SK-N-SH treated with all-trans-retinoic acid at 6 μM for 48 hours (cell line): ENCODE data around the gene RHBDD1.

Experiments
- ATAC-seq: fragments of 200-7000 bp; cut with Tn5 transposase; 3 replicates; pipeline ENCODE4 v1.9.1; 2020; ENCODE audit warnings: mild to moderate bottlenecking, moderate library complexity
- ARNTL ChIP-seq: fragments of 450-650 bp; formaldehyde crosslinking; IDR thresholded peaks from 2 replicates; pipeline ENCODE4 v1.5.0; 2020; ENCODE audit warnings: low read depth, mild to moderate bottlenecking, moderate library complexity, borderline replicate concordance
- BACH2 ChIP-seq: fragments of 250-450 bp; sonication (Bioruptor Pico); IDR thresholded peaks from 2 replicates; pipeline ENCODE4 v1.9.0; 2021; ENCODE audit warnings: mild to moderate bottlenecking, borderline replicate concordance
- CSDC2 ChIP-seq: fragments of 250-450 bp; sonication (Bioruptor Pico); IDR thresholded peaks from 2 replicates; pipeline ENCODE4 v1.5.0; 2020; ENCODE audit warnings: mild to moderate bottlenecking, moderate library complexity
- ESRRG ChIP-seq: fragments of 250-450 bp; sonication (Bioruptor Pico); IDR thresholded peaks from 2 replicates; pipeline ENCODE4 v1.6.1; 2021; ENCODE audit warnings: mild to moderate bottlenecking
- GLIS3 ChIP-seq: fragments of 250-450 bp; sonication (Bioruptor Pico); IDR thresholded peaks from 2 replicates; pipeline ENCODE4 v1.5.0; 2020; ENCODE audit warnings: mild to moderate bottlenecking, moderate library complexity
- ISL1 ChIP-seq: fragments of 250-450 bp; sonication (Bioruptor Pico); IDR thresholded peaks from 2 replicates; pipeline ENCODE4 v2.1.2; 2022; ENCODE audit warnings: mild to moderate bottlenecking, moderate library complexity
- OSR1 ChIP-seq: fragments of 250-450 bp; sonication (Bioruptor Pico); IDR thresholded peaks from 2 replicates; pipeline ENCODE4 v1.8.0; 2022; ENCODE audit warnings: moderate library complexity, mild to moderate bottlenecking, inconsistent platforms
- RARB ChIP-seq: fragments of 250-450 bp; sonication (Bioruptor Pico); IDR thresholded peaks from 2 replicates; pipeline ENCODE4 v1.8.0; 2021; ENCODE audit warnings: mild to moderate bottlenecking, moderate library complexity
- ZC3H10 ChIP-seq: fragments of 250-450 bp; sonication (Bioruptor Pico); IDR thresholded peaks from 2 replicates; pipeline ENCODE4 v1.5.1; 2021; ENCODE audit warnings: mild to moderate bottlenecking, moderate library complexity
- ZFP3 ChIP-seq: fragments of 250-450 bp; sonication (Bioruptor Pico); IDR thresholded peaks from 2 replicates; pipeline ENCODE4 v1.5.0; 2020; ENCODE audit warnings: mild to moderate bottlenecking, moderate library complexity
- ZFP30 ChIP-seq: fragments of 450-650 bp; formaldehyde crosslinking; IDR thresholded peaks from 2 replicates; pipeline ENCODE4 v1.5.0; 2022; ENCODE audit warnings: mild to moderate bottlenecking, moderate library complexity
- ZNF565 ChIP-seq: fragments of 450-650 bp; formaldehyde crosslinking; conservative IDR thresholded peaks from 2 replicates; pipeline ENCODE4 v1.5.0; 2020; ENCODE audit warnings: low read depth, mild to moderate bottlenecking, moderate library complexity
- ZNF70 ChIP-seq: fragments of 450-650 bp; formaldehyde crosslinking; IDR thresholded peaks from 2 replicates; pipeline ENCODE4 v1.5.0; 2020; ENCODE audit warnings: mild to moderate bottlenecking, moderate library complexity
- ZNF8 ChIP-seq: fragments of 450-650 bp; formaldehyde crosslinking; IDR thresholded peaks from 2 replicates; pipeline ENCODE4 v1.5.0; 2020; ENCODE audit warnings: mild to moderate bottlenecking, moderate library complexity
- TF ChIP-seq, protein P1 (sequence below): fragments of 250-450 bp; sonication (Bioruptor Pico); IDR thresholded peaks from 2 replicates; pipeline ENCODE4 v1.5.1; 2021; ENCODE audit warnings: mild to moderate bottlenecking, moderate library complexity
- TF ChIP-seq, protein P2 (sequence below): fragments of 250-450 bp; sonication (Bioruptor Pico); IDR thresholded peaks from 2 replicates; pipeline ENCODE4 v1.5.0; 2020; ENCODE audit warnings: mild to moderate bottlenecking, moderate library complexity
- TF ChIP-seq, protein P3 (sequence below): fragments of 250-450 bp; sonication (Bioruptor Pico); IDR thresholded peaks from 2 replicates; pipeline ENCODE4 v1.8.0; 2020; ENCODE audit warnings: mild to moderate bottlenecking, moderate library complexity, borderline replicate concordance
- TF ChIP-seq, protein P4 (sequence below): fragments of 250-450 bp; sonication (Bioruptor Pico); IDR thresholded peaks from 2 replicates; pipeline ENCODE4 v1.8.0; 2021; ENCODE audit warnings: low read depth, mild to moderate bottlenecking, moderate library complexity, borderline replicate concordance

Gene RHBDD1

DNA sequence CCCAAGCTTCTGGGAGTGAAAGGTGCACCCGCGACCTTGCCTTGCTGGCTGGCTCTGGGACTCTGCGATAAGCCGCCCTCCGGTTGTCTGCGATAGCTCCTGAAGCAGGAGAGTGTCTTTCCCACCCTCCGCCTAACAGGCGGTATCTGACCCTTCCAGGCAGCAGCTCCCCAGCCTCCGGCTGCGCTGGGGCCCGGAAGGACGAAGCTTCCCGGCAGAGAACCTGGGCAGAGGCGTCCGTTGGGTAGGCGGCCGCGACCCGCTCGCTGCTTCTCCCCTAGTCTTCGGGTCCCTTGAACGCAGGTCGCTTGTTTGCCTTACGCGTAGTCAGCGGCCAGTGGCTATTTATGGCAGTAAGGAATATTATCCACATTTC is 446 bp upstream of the RHBDD1 start:
- TF ChIP-seq CSDC2 (CRISPR knock-in tag) (peak; percentile 69; the same call in 1 of the 2 replicates), OSR1 (CRISPR knock-in tag) (no peak)
- peak; percentile 18 for ATAC-seq

DNA sequence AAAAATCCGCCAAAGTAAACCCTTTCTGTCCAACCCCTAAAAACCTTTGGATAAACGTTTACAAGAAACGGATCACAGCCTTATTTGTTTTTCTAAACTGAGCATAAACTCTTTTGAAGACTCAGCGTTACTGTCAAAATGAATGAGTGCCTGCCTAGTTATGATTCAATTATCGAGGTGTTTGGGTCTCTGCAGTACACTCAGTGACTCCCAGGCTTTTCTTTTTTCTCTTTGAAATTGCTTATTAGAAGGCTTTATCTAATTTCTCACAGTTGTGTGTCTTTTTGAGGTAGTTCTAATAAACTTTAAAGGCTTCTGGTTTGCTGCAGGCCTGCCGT is 663 bp downstream of the RHBDD1 start:
- ATAC-seq, result peak; percentile 19
- TF ChIP-seq GLIS3 (CRISPR knock-in tag), result no peak
- TF ChIP-seq ZNF8 (CRISPR knock-in tag), result no peak
- no peak for TF ChIP-seq BACH2
- TF ChIP-seq ISL1 (CRISPR knock-in tag), result no peak
- TF ChIP-seq CSDC2 (CRISPR knock-in tag), result no peak

DNA sequence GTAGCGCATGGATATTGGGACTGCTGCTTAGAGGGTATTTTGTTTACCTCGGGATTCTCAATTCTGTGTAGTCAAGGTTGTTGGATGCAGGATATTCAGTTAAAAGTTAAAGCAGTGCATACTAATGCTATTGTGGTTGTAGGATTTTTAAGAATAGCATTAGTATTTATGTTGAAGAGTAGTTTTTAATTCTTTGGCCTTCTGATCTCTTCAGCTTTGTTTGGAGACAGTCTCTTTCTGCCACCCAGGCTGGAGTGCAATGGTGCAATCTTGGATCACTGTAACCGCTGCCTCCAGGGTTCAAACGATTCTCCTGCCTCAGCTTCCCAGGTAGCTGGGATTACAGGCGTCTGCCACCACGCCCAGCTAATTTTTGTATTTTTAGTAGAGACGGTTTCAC is 1.5 kb downstream of the RHBDD1 start:
- no peak for ATAC-seq
- TF ChIP-seq ARNTL (CRISPR knock-in tag) (no peak), ZNF565 (CRISPR knock-in tag) (no peak), ZFP3 (CRISPR knock-in tag) (no peak), OSR1 (CRISPR knock-in tag) (no peak), BACH2 (no peak), ZC3H10 (CRISPR knock-in tag) (no peak)
- TF ChIP-seq, protein P1, sequence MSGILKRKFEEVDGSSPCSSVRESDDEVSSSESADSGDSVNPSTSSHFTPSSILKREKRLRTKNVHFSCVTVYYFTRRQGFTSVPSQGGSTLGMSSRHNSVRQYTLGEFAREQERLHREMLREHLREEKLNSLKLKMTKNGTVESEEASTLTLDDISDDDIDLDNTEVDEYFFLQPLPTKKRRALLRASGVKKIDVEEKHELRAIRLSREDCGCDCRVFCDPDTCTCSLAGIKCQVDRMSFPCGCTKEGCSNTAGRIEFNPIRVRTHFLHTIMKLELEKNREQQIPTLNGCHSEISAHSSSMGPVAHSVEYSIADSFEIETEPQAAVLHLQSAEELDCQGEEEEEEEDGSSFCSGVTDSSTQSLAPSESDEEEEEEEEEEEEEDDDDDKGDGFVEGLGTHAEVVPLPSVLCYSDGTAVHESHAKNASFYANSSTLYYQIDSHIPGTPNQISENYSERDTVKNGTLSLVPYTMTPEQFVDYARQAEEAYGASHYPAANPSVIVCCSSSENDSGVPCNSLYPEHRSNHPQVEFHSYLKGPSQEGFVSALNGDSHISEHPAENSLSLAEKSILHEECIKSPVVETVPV, result no peak
- TF ChIP-seq, protein P2, sequence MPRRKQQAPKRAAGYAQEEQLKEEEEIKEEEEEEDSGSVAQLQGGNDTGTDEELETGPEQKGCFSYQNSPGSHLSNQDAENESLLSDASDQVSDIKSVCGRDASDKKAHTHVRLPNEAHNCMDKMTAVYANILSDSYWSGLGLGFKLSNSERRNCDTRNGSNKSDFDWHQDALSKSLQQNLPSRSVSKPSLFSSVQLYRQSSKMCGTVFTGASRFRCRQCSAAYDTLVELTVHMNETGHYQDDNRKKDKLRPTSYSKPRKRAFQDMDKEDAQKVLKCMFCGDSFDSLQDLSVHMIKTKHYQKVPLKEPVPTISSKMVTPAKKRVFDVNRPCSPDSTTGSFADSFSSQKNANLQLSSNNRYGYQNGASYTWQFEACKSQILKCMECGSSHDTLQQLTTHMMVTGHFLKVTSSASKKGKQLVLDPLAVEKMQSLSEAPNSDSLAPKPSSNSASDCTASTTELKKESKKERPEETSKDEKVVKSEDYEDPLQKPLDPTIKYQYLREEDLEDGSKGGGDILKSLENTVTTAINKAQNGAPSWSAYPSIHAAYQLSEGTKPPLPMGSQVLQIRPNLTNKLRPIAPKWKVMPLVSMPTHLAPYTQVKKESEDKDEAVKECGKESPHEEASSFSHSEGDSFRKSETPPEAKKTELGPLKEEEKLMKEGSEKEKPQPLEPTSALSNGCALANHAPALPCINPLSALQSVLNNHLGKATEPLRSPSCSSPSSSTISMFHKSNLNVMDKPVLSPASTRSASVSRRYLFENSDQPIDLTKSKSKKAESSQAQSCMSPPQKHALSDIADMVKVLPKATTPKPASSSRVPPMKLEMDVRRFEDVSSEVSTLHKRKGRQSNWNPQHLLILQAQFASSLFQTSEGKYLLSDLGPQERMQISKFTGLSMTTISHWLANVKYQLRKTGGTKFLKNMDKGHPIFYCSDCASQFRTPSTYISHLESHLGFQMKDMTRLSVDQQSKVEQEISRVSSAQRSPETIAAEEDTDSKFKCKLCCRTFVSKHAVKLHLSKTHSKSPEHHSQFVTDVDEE (CRISPR knock-in tag), result no peak

DNA sequence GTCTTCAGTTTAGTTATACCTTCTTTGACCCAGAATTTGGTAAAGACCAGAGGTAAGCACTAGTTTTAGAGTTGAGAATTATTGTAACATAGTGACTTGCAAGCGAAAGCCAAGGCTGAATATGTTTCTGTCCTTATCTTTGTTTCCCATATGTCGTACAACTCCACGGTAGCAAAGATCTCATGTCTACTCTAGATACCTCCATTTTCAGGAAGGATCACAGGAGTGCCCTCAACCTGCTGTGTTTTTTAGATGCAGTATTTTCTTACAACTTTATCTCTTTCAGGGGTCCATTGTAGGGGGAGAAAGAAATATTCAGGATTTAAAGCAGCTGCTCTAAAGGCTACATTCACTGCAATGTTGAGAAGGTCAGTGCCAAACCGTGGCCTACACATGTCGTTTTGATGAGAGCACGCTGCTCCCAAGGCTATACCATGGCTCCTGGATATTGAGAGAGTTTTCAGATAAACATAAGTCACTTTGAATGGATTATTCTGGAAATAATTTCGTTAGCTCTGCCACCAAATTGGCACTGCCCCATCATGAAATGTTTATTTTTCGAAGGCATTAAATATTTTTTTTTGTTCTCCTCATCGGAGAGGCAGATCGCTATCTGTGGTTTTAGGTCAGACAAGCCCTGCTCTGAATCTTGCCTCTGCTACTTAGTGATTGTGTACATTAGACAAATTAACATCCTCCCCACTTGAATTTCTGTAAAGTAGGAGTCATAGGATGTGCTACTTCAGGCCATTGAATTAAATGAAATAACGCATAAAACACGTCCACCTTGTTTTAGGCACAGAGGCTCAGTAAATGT is 2.1 kb downstream of the RHBDD1 start:
- no peak for ATAC-seq
- no peak for TF ChIP-seq ZNF70 (CRISPR knock-in tag)
- TF ChIP-seq ZFP30 (CRISPR knock-in tag), result no peak
- no peak for TF ChIP-seq ZFP3 (CRISPR knock-in tag)
- TF ChIP-seq ARNTL (CRISPR knock-in tag), result no peak
- TF ChIP-seq BACH2, result no peak
- TF ChIP-seq ZNF8 (CRISPR knock-in tag), result no peak
- TF ChIP-seq OSR1 (CRISPR knock-in tag), result no peak
- TF ChIP-seq, protein P2 (CRISPR knock-in tag), result no peak
- TF ChIP-seq, protein P3, sequence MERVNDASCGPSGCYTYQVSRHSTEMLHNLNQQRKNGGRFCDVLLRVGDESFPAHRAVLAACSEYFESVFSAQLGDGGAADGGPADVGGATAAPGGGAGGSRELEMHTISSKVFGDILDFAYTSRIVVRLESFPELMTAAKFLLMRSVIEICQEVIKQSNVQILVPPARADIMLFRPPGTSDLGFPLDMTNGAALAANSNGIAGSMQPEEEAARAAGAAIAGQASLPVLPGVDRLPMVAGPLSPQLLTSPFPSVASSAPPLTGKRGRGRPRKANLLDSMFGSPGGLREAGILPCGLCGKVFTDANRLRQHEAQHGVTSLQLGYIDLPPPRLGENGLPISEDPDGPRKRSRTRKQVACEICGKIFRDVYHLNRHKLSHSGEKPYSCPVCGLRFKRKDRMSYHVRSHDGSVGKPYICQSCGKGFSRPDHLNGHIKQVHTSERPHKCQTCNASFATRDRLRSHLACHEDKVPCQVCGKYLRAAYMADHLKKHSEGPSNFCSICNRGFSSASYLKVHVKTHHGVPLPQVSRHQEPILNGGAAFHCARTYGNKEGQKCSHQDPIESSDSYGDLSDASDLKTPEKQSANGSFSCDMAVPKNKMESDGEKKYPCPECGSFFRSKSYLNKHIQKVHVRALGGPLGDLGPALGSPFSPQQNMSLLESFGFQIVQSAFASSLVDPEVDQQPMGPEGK (CRISPR knock-in tag), result no peak
- no peak for TF ChIP-seq CSDC2 (CRISPR knock-in tag)
- TF ChIP-seq ISL1 (CRISPR knock-in tag), result no peak
- no peak for TF ChIP-seq RARB (CRISPR knock-in tag)
- no peak for TF ChIP-seq ZC3H10 (CRISPR knock-in tag)
- TF ChIP-seq, protein P1, result no peak
- no peak for TF ChIP-seq ZNF565 (CRISPR knock-in tag)
- TF ChIP-seq, protein P4, sequence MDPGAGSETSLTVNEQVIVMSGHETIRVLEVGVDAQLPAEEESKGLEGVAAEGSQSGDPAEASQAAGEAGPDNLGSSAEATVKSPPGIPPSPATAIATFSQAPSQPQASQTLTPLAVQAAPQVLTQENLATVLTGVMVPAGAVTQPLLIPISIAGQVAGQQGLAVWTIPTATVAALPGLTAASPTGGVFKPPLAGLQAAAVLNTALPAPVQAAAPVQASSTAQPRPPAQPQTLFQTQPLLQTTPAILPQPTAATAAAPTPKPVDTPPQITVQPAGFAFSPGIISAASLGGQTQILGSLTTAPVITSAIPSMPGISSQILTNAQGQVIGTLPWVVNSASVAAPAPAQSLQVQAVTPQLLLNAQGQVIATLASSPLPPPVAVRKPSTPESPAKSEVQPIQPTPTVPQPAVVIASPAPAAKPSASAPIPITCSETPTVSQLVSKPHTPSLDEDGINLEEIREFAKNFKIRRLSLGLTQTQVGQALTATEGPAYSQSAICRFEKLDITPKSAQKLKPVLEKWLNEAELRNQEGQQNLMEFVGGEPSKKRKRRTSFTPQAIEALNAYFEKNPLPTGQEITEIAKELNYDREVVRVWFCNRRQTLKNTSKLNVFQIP (CRISPR knock-in tag), result no peak
- TF ChIP-seq ESRRG (CRISPR knock-in tag), result no peak
